BJ (cell line): ENCODE results near the gene RGS6. TPM values are rescaled to one million over a fixed set of nuclear protein-coding genes. Genes with fewer than 3 reads are reported as not detected.

Experiments
- CTCF ChIA-PET: fragments of 350-600 bp; formaldehyde crosslinking; extraction: SDS; loops from one replicate; lab custom pipeline; 2021; ENCODE audit warnings: antibody characterized with exemption, inconsistent platforms; lab: Yijun Ruan, JAX
- POLR2A ChIA-PET: fragments of 300-600 bp; sonication (Branson Sonifier 250); formaldehyde crosslinking; extraction: SDS; loops from one replicate; lab custom pipeline; 2021; ENCODE audit warnings: antibody characterized with exemption; lab: Charles Lee
- DNase-seq: peaks from one replicate; pipeline ENCODE4 v3.0.0-alpha.2; 2011; ENCODE audit warnings: low read depth
- H3K27me3 ChIP-seq: 2 replicates; pipeline ENCODE4 v1.6.0; 2011; ENCODE audit warnings: low read length; ENCODE audit not compliant: control insufficient read depth, insufficient read depth
- H3K36me3 ChIP-seq: 2 replicates; pipeline ENCODE4 v1.5.1; 2011; ENCODE audit warnings: low read length; ENCODE audit not compliant: control insufficient read depth, insufficient read depth
- H3K4me3 ChIP-seq: 2 replicates; pipeline ENCODE4 v1.5.1; 2011; ENCODE audit warnings: low read depth, mild to moderate bottlenecking, control low read depth, low read length
- CTCF ChIP-seq: IDR thresholded peaks from 2 replicates; pipeline ENCODE4 v1.5.1; 2011; ENCODE audit warnings: low read depth, mild to moderate bottlenecking, control low read depth, inconsistent platforms, low read length, moderate library complexity; ENCODE audit not compliant: insufficient read depth
- polyA plus RNA-seq: library from polyadenylated mRNA; depleted of rRNA; stranded (reverse); fragments of >200 nt; gene quantifications from 2 replicates; pipeline ENCODE4 v1.2.3, GENCODE V29; 2011

The RGS6 gene
- polyA plus RNA-seq, 1 experiment, result not detected

GRCh38 chr14:72314808-72315435 is 382.7 kb downstream of the RGS6 start:
- Histone ChIP-seq H3K27me3 (no peaks in the 10 kb centered on the region), H3K36me3 (no peaks in the 10 kb centered on the region), H3K4me3 (no peak overlapping the region)
- CTCF ChIA-PET, result no interaction called here
- no peak for TF ChIP-seq CTCF
- no peak for DNase-seq
- POLR2A ChIA-PET, result no interaction called here

GRCh38 chr14:72315714-72316113 is 383.5 kb downstream of the RGS6 start:
- no peak for TF ChIP-seq CTCF
- H3K36me3 ChIP-seq, result no peaks in the 10 kb centered on the region
- POLR2A ChIA-PET, result no interaction called here
- no peak for DNase-seq
- CTCF ChIA-PET, result no interaction called here
- no peaks in the 10 kb centered on the region for H3K27me3 ChIP-seq
- H3K4me3 ChIP-seq, result no peak overlapping the region

- Histone ChIP-seq H3K36me3 (no peaks in the 10 kb centered on the region), H3K4me3 (no peak overlapping the region), H3K27me3 (no peaks in the 10 kb centered on the region)
- TF ChIP-seq CTCF, result no peak
- DNase-seq, result no peak
- POLR2A ChIA-PET, result no interaction called here
- CTCF ChIA-PET, result no interaction called here
Measured at GRCh38 chr14:72318648-72319047, 386.4 kb downstream of the RGS6 start.

- CTCF ChIA-PET, result no interaction called here
- TF ChIP-seq CTCF, result no peak
- no peaks in the 10 kb centered on the region for H3K27me3 ChIP-seq
- POLR2A ChIA-PET, result no interaction called here
- no peak overlapping the region for H3K4me3 ChIP-seq
- DNase-seq, result no peak
- no peaks in the 10 kb centered on the region for H3K36me3 ChIP-seq
Measured at GRCh38 chr14:72332046-72332445, 399.8 kb downstream of the RGS6 start.

- H3K27me3 ChIP-seq, result no peaks in the 10 kb centered on the region
- CTCF ChIA-PET, result no interaction called here
- TF ChIP-seq CTCF, result no peak
- H3K4me3 ChIP-seq, result no peak overlapping the region
- no peaks in the 10 kb centered on the region for H3K36me3 ChIP-seq
- DNase-seq, result no peak
- POLR2A ChIA-PET, result no interaction called here
Measured at GRCh38 chr14:72332871-72333270, 400.6 kb downstream of the RGS6 start.
